Fibroblast of mammary gland (primary cell): ENCODE measurements around the gene PRIMA1.
"Not testable (repeated sequence)": the region's sequence is repeated elsewhere in the genome, so short reads cannot be mapped to it uniquely, and the experiment has no call there.

Source experiments
- DNase-seq: peaks from one replicate; pipeline ENCODE4 v3.0.0-alpha.2; 2010; ENCODE audit warnings: low read depth
- H3K4me3 ChIP-seq: 2 replicates; pipeline ENCODE4 v1.5.1; 2011; ENCODE audit warnings: low read depth, mild to moderate bottlenecking, low read length, moderate library complexity; ENCODE audit not compliant: control insufficient read depth
- CTCF ChIP-seq: conservative IDR thresholded peaks from 2 replicates; pipeline ENCODE4 v1.5.1; 2011; ENCODE audit warnings: low read depth, low read length, inconsistent platforms; ENCODE audit not compliant: control insufficient read depth, insufficient read depth

Gene PRIMA1

GRCh38 chr14:93825235-93825553 lies 36.9 kb upstream of the PRIMA1 start:
- no peak for DNase-seq
- no peak overlapping the region for H3K4me3 ChIP-seq
- TF ChIP-seq CTCF = no peak

- no peak for TF ChIP-seq CTCF
- no peak overlapping the region for H3K4me3 ChIP-seq
- no peak for DNase-seq
Observed at GRCh38 chr14:93824518-93825234, 36.4 kb upstream of the PRIMA1 start.

GRCh38 chr14:93824076-93824475 lies 35.8 kb upstream of the PRIMA1 start:
- TF ChIP-seq CTCF = no peak
- no peak overlapping the region for H3K4me3 ChIP-seq
- DNase-seq = no peak

GRCh38 chr14:93821051-93821450 lies 32.8 kb upstream of the PRIMA1 start:
- TF ChIP-seq CTCF = no peak

GRCh38 chr14:93818857-93819256 lies 30.6 kb upstream of the PRIMA1 start:
- H3K4me3 ChIP-seq = no peak overlapping the region
- no peak for TF ChIP-seq CTCF
- no peak for DNase-seq

More at GRCh38 chr14:93821051-93821450, 32.8 kb upstream of the PRIMA1 start:
- DNase-seq = no peak
- H3K4me3 ChIP-seq = no peak overlapping the region

- H3K4me3 ChIP-seq = no peak overlapping the region
- no peak for DNase-seq
- TF ChIP-seq CTCF = no peak
Observed at GRCh38 chr14:93811676-93812075, 23.4 kb upstream of the PRIMA1 start.

GRCh38 chr14:93811020-93811419 lies 22.7 kb upstream of the PRIMA1 start:
- H3K4me3 ChIP-seq = no peak overlapping the region
- no peak for TF ChIP-seq CTCF
- DNase-seq = no peak

- not testable (repeated sequence) for H3K4me3 ChIP-seq, DNase-seq
Observed at GRCh38 chr14:93809491-93810420, 21.5 kb upstream of the PRIMA1 start.
